ENCODE results near the gene PURA.

PURA gene

DNA sequence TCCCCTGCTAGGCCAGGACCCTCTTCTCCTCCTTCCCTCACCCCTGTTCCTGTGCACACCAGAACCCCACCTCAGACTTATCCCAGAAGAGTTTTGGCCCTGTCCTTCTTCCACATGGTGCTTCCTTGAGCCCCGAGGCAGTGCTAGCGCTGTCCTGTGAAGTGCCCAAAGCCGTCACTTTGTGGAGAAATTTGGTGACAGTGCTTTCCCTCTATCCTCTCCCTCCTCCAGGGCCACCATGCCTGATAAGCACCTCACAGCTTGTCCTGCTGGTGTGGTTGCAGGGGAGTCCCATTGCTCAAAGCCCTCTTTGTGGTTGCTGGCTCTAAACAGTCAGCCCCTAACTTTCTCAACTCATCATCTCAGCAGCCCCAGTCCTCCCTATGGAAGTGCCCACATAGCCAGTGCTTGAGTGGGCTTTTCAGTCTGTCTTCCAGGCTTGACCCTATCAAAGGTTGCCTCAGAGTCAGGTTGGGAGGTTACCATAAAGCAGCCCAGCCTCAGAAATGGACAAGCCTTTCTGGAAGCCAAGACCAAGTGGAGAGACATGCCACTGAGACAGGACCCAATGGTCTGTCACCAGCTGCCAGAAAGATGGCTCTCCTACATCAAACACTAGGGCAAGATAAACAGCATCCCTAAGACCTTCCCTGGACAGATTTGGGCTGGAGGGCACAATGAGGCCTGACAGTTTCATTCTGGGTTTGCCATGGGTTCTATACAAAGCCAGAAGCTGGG is 29.8 kb downstream of the PURA start:
- Histone ChIP-seq H3K36me3 (ENCODE audit: low read length) (no peaks in the 10 kb centered on the region), H4K20me1 (ENCODE audit: low read depth, low read length) (no peaks in the 10 kb centered on the region; the same call in 1 of the 2 replicates), H3F3A (ENCODE audit: insufficient read depth) (no peaks in the 10 kb centered on the region), H3K27ac (ENCODE audit: low read depth, low read length) (no peak overlapping the region), H3K9me2 (replicated peaks; ENCODE audit: insufficient read depth, low read length) (no peaks in the 10 kb centered on the region), H3K79me2 (ENCODE audit: insufficient read depth, low read length) (no peaks in the 10 kb centered on the region), H3K4me2 (ENCODE audit: low read depth, low read length, poor library complexity, severe bottlenecking) (no peak overlapping the region), H3K27me3 (ENCODE audit: low read length) (no peaks in the 10 kb centered on the region), H3K9me3 (ENCODE audit: insufficient read depth, low read length) (no peaks in the 10 kb centered on the region), H2AFZ (ENCODE audit: low read depth, low read length, severe bottlenecking) (no peak overlapping the region), H3K9ac (ENCODE audit: low read length) (no peak overlapping the region), H3K4me3 (ENCODE audit: insufficient read depth, low read length, poor library complexity, severe bottlenecking) (no peak overlapping the region)
- TF ChIP-seq, protein P1, sequence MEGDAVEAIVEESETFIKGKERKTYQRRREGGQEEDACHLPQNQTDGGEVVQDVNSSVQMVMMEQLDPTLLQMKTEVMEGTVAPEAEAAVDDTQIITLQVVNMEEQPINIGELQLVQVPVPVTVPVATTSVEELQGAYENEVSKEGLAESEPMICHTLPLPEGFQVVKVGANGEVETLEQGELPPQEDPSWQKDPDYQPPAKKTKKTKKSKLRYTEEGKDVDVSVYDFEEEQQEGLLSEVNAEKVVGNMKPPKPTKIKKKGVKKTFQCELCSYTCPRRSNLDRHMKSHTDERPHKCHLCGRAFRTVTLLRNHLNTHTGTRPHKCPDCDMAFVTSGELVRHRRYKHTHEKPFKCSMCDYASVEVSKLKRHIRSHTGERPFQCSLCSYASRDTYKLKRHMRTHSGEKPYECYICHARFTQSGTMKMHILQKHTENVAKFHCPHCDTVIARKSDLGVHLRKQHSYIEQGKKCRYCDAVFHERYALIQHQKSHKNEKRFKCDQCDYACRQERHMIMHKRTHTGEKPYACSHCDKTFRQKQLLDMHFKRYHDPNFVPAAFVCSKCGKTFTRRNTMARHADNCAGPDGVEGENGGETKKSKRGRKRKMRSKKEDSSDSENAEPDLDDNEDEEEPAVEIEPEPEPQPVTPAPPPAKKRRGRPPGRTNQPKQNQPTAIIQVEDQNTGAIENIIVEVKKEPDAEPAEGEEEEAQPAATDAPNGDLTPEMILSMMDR (IDR thresholded peaks at IDR 0.05; ENCODE audit: insufficient read depth, low read length, poor library complexity, severe bottlenecking): no peak
- no peak for TF ChIP-seq EZH2phosphoT487 (conservative IDR thresholded peaks at IDR 0.05; ENCODE audit: low read length)

DNA sequence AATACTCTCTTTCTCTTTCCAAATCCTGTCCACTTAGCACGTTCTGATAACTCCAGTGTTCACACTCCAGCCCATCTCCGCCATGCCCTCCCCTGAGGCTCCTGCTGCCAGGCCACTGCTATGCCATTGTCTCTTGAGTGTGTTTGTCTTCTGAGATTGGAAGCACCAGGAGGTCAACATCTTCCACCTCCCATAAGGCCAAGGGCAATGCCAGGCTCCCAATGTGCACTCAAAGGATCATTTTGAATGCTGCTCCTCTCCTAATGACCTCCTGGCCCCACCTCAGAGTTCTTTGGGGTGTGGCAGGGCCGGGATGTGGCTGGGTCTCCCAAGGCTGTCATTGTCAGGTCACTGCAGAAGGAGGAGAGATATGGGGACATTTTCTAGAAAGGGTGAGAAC is 31.3 kb downstream of the PURA start:
- no peaks in the 10 kb centered on the region; the same call in 1 of the 2 replicates for H4K20me1 ChIP-seq (ENCODE audit: low read depth, low read length)
- no peak overlapping the region for H3K4me2 ChIP-seq (ENCODE audit: low read depth, low read length, poor library complexity, severe bottlenecking)
- no peaks in the 10 kb centered on the region for H3F3A ChIP-seq (ENCODE audit: insufficient read depth)
- no peaks in the 10 kb centered on the region for H3K79me2 ChIP-seq (ENCODE audit: insufficient read depth, low read length)
- TF ChIP-seq, protein P1 (IDR thresholded peaks at IDR 0.05; ENCODE audit: insufficient read depth, low read length, poor library complexity, severe bottlenecking): no peak
- TF ChIP-seq EZH2phosphoT487 (conservative IDR thresholded peaks at IDR 0.05; ENCODE audit: low read length): no peak
- no peaks in the 10 kb centered on the region for H3K36me3 ChIP-seq (ENCODE audit: low read length)
- no peaks in the 10 kb centered on the region for H3K9me2 ChIP-seq (replicated peaks; ENCODE audit: insufficient read depth, low read length)
- H3K27ac ChIP-seq (ENCODE audit: low read depth, low read length): no peak overlapping the region
- no peak overlapping the region for H2AFZ ChIP-seq (ENCODE audit: low read depth, low read length, severe bottlenecking)
- no peak overlapping the region for H3K9ac ChIP-seq (ENCODE audit: low read length)
- H3K9me3 ChIP-seq (ENCODE audit: insufficient read depth, low read length): no peaks in the 10 kb centered on the region
- H3K4me3 ChIP-seq (ENCODE audit: insufficient read depth, low read length, poor library complexity, severe bottlenecking): no peak overlapping the region
- H3K27me3 ChIP-seq (ENCODE audit: low read length): no peaks in the 10 kb centered on the region

DNA sequence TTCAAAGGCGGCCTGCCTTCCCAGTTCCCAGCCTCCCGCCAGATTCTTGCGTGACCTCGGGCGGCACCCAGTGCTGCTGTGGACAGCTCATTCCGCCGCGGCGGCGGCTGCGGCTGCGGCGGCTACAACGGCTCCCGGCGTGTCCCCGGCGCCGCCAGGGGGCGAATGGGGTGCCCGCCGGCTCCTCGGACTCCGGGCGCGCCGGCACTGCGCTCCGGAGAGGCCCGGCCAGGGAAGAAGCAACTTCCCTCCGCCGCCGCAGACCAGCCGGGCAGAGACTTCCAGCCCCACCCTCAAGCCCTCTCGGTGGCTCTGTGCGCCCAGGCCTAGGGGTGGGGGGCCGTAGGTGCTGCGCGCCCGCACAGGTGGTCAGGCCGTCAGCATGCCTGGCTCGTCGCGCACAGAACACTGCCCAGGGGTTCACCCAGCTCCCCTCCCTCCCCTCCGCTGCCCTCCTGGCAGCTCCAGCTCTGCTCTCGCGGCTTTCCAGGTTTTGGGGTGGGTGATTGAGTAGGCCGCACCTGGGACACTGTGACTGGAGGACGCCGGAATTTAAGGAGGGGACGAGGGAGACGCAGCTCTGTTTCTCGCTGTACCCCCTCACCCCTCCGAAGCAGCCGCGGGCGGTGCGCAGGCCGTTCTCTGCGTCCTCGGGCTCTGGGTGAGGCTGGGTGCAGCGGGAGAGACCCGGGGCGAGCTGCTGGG is 32.1 kb downstream of the PURA start:
- no peak overlapping the region for H3K9ac ChIP-seq (ENCODE audit: low read length)
- no peak overlapping the region for H3K27ac ChIP-seq (ENCODE audit: low read depth, low read length)
- H4K20me1 ChIP-seq (ENCODE audit: low read depth, low read length): no peaks in the 10 kb centered on the region; the same call in 1 of the 2 replicates
- no peaks in the 10 kb centered on the region for H3K27me3 ChIP-seq (ENCODE audit: low read length)
- no peaks in the 10 kb centered on the region for H3K36me3 ChIP-seq (ENCODE audit: low read length)
- no peaks in the 10 kb centered on the region for H3K9me3 ChIP-seq (ENCODE audit: insufficient read depth, low read length)
- no peak overlapping the region for H3K4me3 ChIP-seq (ENCODE audit: insufficient read depth, low read length, poor library complexity, severe bottlenecking)
- no peaks in the 10 kb centered on the region for H3F3A ChIP-seq (ENCODE audit: insufficient read depth)
- H3K79me2 ChIP-seq (ENCODE audit: insufficient read depth, low read length): no peaks in the 10 kb centered on the region
- H2AFZ ChIP-seq (ENCODE audit: low read depth, low read length, severe bottlenecking): no peak overlapping the region
- no peak overlapping the region for H3K4me2 ChIP-seq (ENCODE audit: low read depth, low read length, poor library complexity, severe bottlenecking)
- H3K9me2 ChIP-seq (replicated peaks; ENCODE audit: insufficient read depth, low read length): no peaks in the 10 kb centered on the region
- TF ChIP-seq, protein P1 (IDR thresholded peaks at IDR 0.05; ENCODE audit: insufficient read depth, low read length, poor library complexity, severe bottlenecking): no peak

All from SU-DHL-6 (cell line).